WTC11 (cell line): ENCODE data around the gene CBX5. TPM values are rescaled to one million over a fixed set of nuclear protein-coding genes. Genes with fewer than 3 reads are reported as not detected.

Experiments
- ATAC-seq: fragments of 200-7000 bp; cut with Tn5 transposase; 2 replicates; pipeline ENCODE4 v1.10.0; 2021; ENCODE audit warnings: mild to moderate bottlenecking, moderate library complexity
- CTCF ChIA-PET: fragments of 300-600 bp; sonication (Branson Sonifier 250); formaldehyde crosslinking; loops from one replicate; lab custom pipeline; 2021; ENCODE audit warnings: antibody characterized with exemption; lab: Charles Lee
- POLR2A ChIA-PET: fragments of 350-600 bp; sonication (Branson Sonifier 250); formaldehyde crosslinking; loops from one replicate; lab custom pipeline; 2021; ENCODE audit warnings: antibody characterized with exemption; lab: Charles Lee
- DNase-seq: peaks from one replicate; pipeline ENCODE4 v3.0.0; 2021; ENCODE audit warnings: low spot score
- H3K27ac Mint-ChIP-seq: 2 replicates; pipeline ENCODE4 v1.8.0; 2021; ENCODE audit warnings: mixed read lengths
- H3K27me3 Mint-ChIP-seq: 2 replicates; pipeline ENCODE4 v1.8.0; 2021; ENCODE audit warnings: low read depth, mild to moderate bottlenecking, moderate library complexity, mixed read lengths
- H3K36me3 Mint-ChIP-seq: 2 replicates; pipeline ENCODE4 v1.8.0; 2021; ENCODE audit warnings: mixed read lengths
- H3K4me1 Mint-ChIP-seq: 2 replicates; pipeline ENCODE4 v1.8.0; 2022; ENCODE audit warnings: mixed read lengths
- H3K4me3 Mint-ChIP-seq: 2 replicates; pipeline ENCODE4 v1.8.0; 2021; ENCODE audit warnings: mild to moderate bottlenecking, moderate library complexity, mixed read lengths
- H3K9me3 Mint-ChIP-seq: 2 replicates; pipeline ENCODE4 v1.8.0; 2021; ENCODE audit warnings: mixed read lengths
- AR ChIP-seq: fragments of 250-450 bp; sonication (Bioruptor Pico); IDR thresholded peaks from 2 replicates; pipeline ENCODE4 v1.9.0; 2021; ENCODE audit warnings: mild to moderate bottlenecking
- EMX1 ChIP-seq: fragments of 250-450 bp; sonication (Bioruptor Pico); IDR thresholded peaks from 2 replicates; pipeline ENCODE4 v1.8.0; 2021; ENCODE audit warnings: mild to moderate bottlenecking
- ERG ChIP-seq: fragments of 250-450 bp; sonication (Bioruptor Pico); IDR thresholded peaks from 2 replicates; pipeline ENCODE4 v1.8.0; 2021; ENCODE audit warnings: mild to moderate bottlenecking
- NFATC4 ChIP-seq: fragments of 250-450 bp; sonication (Bioruptor Pico); IDR thresholded peaks from 2 replicates; pipeline ENCODE4 v1.9.0; 2021; ENCODE audit warnings: mild to moderate bottlenecking
- NR1H2 ChIP-seq: sonication (generic); formaldehyde crosslinking; IDR thresholded peaks from 2 replicates; pipeline ENCODE4 v1.9.0; 2021; ENCODE audit warnings: mild to moderate bottlenecking, moderate library complexity, missing genetic modification reagents
- PRRX2 ChIP-seq: fragments of 250-450 bp; sonication (Bioruptor Pico); IDR thresholded peaks from 2 replicates; pipeline ENCODE4 v1.8.0; 2021; ENCODE audit warnings: mild to moderate bottlenecking
- ZNF138 ChIP-seq: sonication (generic); formaldehyde crosslinking; conservative IDR thresholded peaks from 2 replicates; pipeline ENCODE4 v1.8.1; 2022; ENCODE audit warnings: mild to moderate bottlenecking, moderate library complexity, missing genetic modification reagents
- ZNF219 ChIP-seq: sonication (generic); formaldehyde crosslinking; IDR thresholded peaks from 2 replicates; pipeline ENCODE4 v1.8.0; 2023; ENCODE audit warnings: missing genetic modification reagents, mild to moderate bottlenecking, borderline replicate concordance
- ZNF416 ChIP-seq: fragments of 250-450 bp; sonication (Bioruptor Pico); IDR thresholded peaks from 2 replicates; pipeline ENCODE4 v1.9.0; 2021; ENCODE audit warnings: mild to moderate bottlenecking, inconsistent platforms
- ZNF425 ChIP-seq: fragments of 250-450 bp; sonication (Bioruptor Pico); conservative IDR thresholded peaks from 2 replicates; pipeline ENCODE4 v1.9.0; 2021; ENCODE audit warnings: mild to moderate bottlenecking
- ZNF532 ChIP-seq: fragments of 250-450 bp; sonication (Bioruptor Pico); IDR thresholded peaks from 2 replicates; pipeline ENCODE4 v1.9.0; 2021; ENCODE audit warnings: mild to moderate bottlenecking, borderline replicate concordance
- ZNF671 ChIP-seq: fragments of 250-450 bp; sonication (Bioruptor Pico); IDR thresholded peaks from 2 replicates; pipeline ENCODE4 v1.8.0; 2021; ENCODE audit warnings: mild to moderate bottlenecking
- total RNA-seq: library from RNA; stranded (reverse); gene quantifications from 3 replicates; pipeline ENCODE4 v1.2.3, GENCODE V29; 2021

Gene CBX5
- total RNA-seq, 1 experiment from 2014 or later = 182 TPM

GRCh38 chr12:54286042-54287030 lies 6.4 kb upstream of the CBX5 start (continued):
- TF ChIP-seq ZNF532 (CRISPR knock-in tag) (0 out of 2 replicates have a peak, but pooled peaks have one; percentile 67), ZNF671 (peak; percentile 96)

- peak overlapping the region; percentile 10 for H3K4me3 Mint-ChIP-seq
- no peaks in the 10 kb centered on the region for H3K27me3 Mint-ChIP-seq
- peak overlapping the region; percentile 81 for H3K27ac Mint-ChIP-seq
- no peaks in the 10 kb centered on the region for H3K9me3 Mint-ChIP-seq
- peaks cover 41% of the 10 kb centered on the region for H3K4me1 Mint-ChIP-seq
- DNase-seq (no peak), ATAC-seq (no peak)
- no peaks in the 10 kb centered on the region; the same call in 1 of the 2 replicates for H3K36me3 Mint-ChIP-seq
- ChIA-PET CTCF (interaction anchor here (1.8 to 2.6 kb wide), 5 partner anchors 15 to 85 kb away, joined by 3 to 12 read pairs (median 7); partner anchors contain the start of genes COPZ1 and NFE2), POLR2A (interaction anchor here (0.6 to 3.9 kb wide), 7 partner anchors 11 to 74 kb away, joined by 4 to 23 read pairs (median 6); partner anchors contain the start of genes COPZ1 and NFE2)
- TF ChIP-seq AR (CRISPR knock-in tag) (peak; percentile 65), NFATC4 (CRISPR knock-in tag) (peak; percentile 61; the same call in 1 of the 2 replicates), PRRX2 (CRISPR knock-in tag) (peak; percentile 7; the same call in 1 of the 2 replicates), ZNF219 (no peak), ZNF416 (CRISPR knock-in tag) (peak; percentile 81; the same call in 1 of the 2 replicates), ZNF425 (peak; percentile 89; the same call in 1 of the 2 replicates), ZNF671 (peak; percentile 3; the same call in 1 of the 2 replicates), NR1H2 (CRISPR knock-in tag) (no peak), EMX1 (CRISPR knock-in tag) (peak; percentile 82), ZNF138 (CRISPR knock-in tag) (no peak), ZNF532 (CRISPR knock-in tag) (0 out of 2 replicates have a peak, but pooled peaks have one; percentile 73), ERG (CRISPR knock-in tag) (peak; percentile 94; the same call in 1 of the 2 replicates)
Observed at GRCh38 chr12:54285150-54286041, 5.5 kb upstream of the CBX5 start.
